Liver (tissue), 9 donors: ENCODE measurements around the gene TMEM116. TPM values are rescaled to one million over a fixed set of nuclear protein-coding genes. Genes with fewer than 3 reads are reported as not detected.

Source experiments
- DNase-seq: peaks from one replicate; pipeline ENCODE4 v3.0.0-alpha.2; 2017; ENCODE audit warnings: low spot score
- H3K27ac ChIP-seq, 2 donors: one replicate each; pipeline ENCODE4 v1.7.0; 2013; ENCODE audit warnings: inconsistent platforms in 2 of 2, low read length in 2 of 2, control low read depth in 1 of 2, low read depth in 1 of 2, mild to moderate bottlenecking in 1 of 2
- H3K27me3 ChIP-seq, 4 donors: one replicate each; pipeline versions ENCODE4 v1.6.1 to v1.7.0; 2013; ENCODE audit warnings: low read length in 3 of 4, inconsistent platforms in 1 of 4, mild to moderate bottlenecking in 1 of 4, moderate library complexity in 1 of 4; ENCODE audit not compliant: control insufficient read depth in 4 of 4, insufficient read depth in 4 of 4
- H3K36me3 ChIP-seq, 4 donors: one replicate each; pipeline versions ENCODE4 v1.6.1 to v1.7.0; 2013; ENCODE audit warnings: low read length in 3 of 4, mild to moderate bottlenecking in 3 of 4, low read depth in 1 of 4, moderate library complexity in 1 of 4; ENCODE audit not compliant: control insufficient read depth in 4 of 4, insufficient read depth in 3 of 4
- H3K4me1 ChIP-seq, 4 donors: one replicate each; pipeline versions ENCODE4 v1.6.1 to v1.7.0; 2013; ENCODE audit warnings: low read length in 3 of 4, mild to moderate bottlenecking in 3 of 4, moderate library complexity in 1 of 4; ENCODE audit not compliant: control insufficient read depth in 4 of 4, insufficient read depth in 4 of 4
- H3K4me3 ChIP-seq, 3 donors: one replicate each; pipeline versions ENCODE4 v1.6.1 to v1.7.0; 2013; ENCODE audit warnings: low read length in 3 of 3, control low read depth in 1 of 3, low read depth in 1 of 3, mild to moderate bottlenecking in 1 of 3
- H3K9ac ChIP-seq, 2 donors: one replicate each; pipeline ENCODE4 v1.7.0; 2013; ENCODE audit warnings: low read length in 2 of 2, mild to moderate bottlenecking in 2 of 2, moderate library complexity in 2 of 2, control low read depth in 1 of 2, low read depth in 1 of 2
- H3K9me3 ChIP-seq, 4 donors: one replicate each; pipeline versions ENCODE4 v1.6.1 to v1.7.0; 2013; ENCODE audit warnings: low read length in 3 of 4; ENCODE audit not compliant: control insufficient read depth in 4 of 4
- EGR1 ChIP-seq, 2 donors: IDR thresholded peaks; 2 replicates each; pipeline ENCODE4 v1.6.1; 2016 to 2018; ENCODE audit warnings: antibody characterized with exemption in 2 of 2, low read depth in 2 of 2
- FOXA1 ChIP-seq: IDR thresholded peaks from 2 replicates; pipeline ENCODE4 v1.6.1; 2016; ENCODE audit warnings: antibody characterized with exemption
- FOXA2 ChIP-seq: IDR thresholded peaks from 2 replicates; pipeline ENCODE4 v1.6.1; 2016; ENCODE audit warnings: antibody characterized with exemption
- GABPA ChIP-seq, 2 donors: IDR thresholded peaks in 1 of 2; conservative IDR thresholded peaks in 1 of 2; 2 replicates each; pipeline ENCODE4 v1.6.1; 2016; ENCODE audit warnings: antibody characterized with exemption in 2 of 2, mild to moderate bottlenecking in 1 of 2, moderate library complexity in 1 of 2
- HNF4A ChIP-seq, 2 donors: conservative IDR thresholded peaks; 2 replicates each; pipeline ENCODE4 v1.6.1; 2016; ENCODE audit warnings: antibody characterized with exemption in 2 of 2, mild to moderate bottlenecking in 2 of 2
- HNF4G ChIP-seq: IDR thresholded peaks from 2 replicates; pipeline ENCODE4 v1.6.1; 2016; ENCODE audit warnings: antibody characterized with exemption
- JUND ChIP-seq, 2 donors: IDR thresholded peaks; 2 replicates each; pipeline ENCODE4 v1.6.1; 2016; ENCODE audit warnings: antibody characterized with exemption in 2 of 2
- MAX ChIP-seq: IDR thresholded peaks from 2 replicates; pipeline ENCODE4 v1.6.1; 2016; ENCODE audit warnings: antibody characterized with exemption
- NR2F2 ChIP-seq: IDR thresholded peaks from 2 replicates; pipeline ENCODE4 v1.6.1; 2016; ENCODE audit warnings: antibody characterized with exemption
- RAD21 ChIP-seq, 2 donors: IDR thresholded peaks; 2 replicates each; pipeline ENCODE4 v1.6.1; 2016; ENCODE audit warnings: antibody characterized with exemption in 2 of 2, mild to moderate bottlenecking in 2 of 2
- RXRA ChIP-seq, 2 donors: IDR thresholded peaks; 2 replicates each; pipeline ENCODE4 v1.6.1; 2017 to 2018; ENCODE audit warnings: antibody characterized with exemption in 2 of 2, mild to moderate bottlenecking in 1 of 2
- SP1 ChIP-seq: IDR thresholded peaks from 2 replicates; pipeline ENCODE4 v1.6.1; 2018; ENCODE audit warnings: antibody characterized with exemption, mild to moderate bottlenecking
- TAF1 ChIP-seq: conservative IDR thresholded peaks from 2 replicates; pipeline ENCODE4 v1.6.1; 2016; ENCODE audit warnings: antibody characterized with exemption, mild to moderate bottlenecking
- YY1 ChIP-seq: IDR thresholded peaks from 2 replicates; pipeline ENCODE4 v1.6.1; 2016; ENCODE audit warnings: antibody characterized with exemption, mild to moderate bottlenecking
- WGBS: extraction: QIAGEN DNeasy Blood & Tissue Kit; methylation state at CpG from one replicate; pipeline ENCODE4 v1.1.7; 2013; 5-methylcytosine and 5-hydroxymethylcytosine counted together
- polyA plus RNA-seq, 2 donors: library from polyadenylated mRNA; stranded (reverse) in 1 of 2; unstranded in 1 of 2; fragments of 200-250 nt in 1 of 2; fragments of >200 nt in 1 of 2; fragmentation: Nextera tagmentation in 1 of 2; extraction: Ambion mirVana in 1 of 2; gene quantifications; one replicate each; pipeline versions ENCODE4 v1.2.1 to v1.2.3, GENCODE V29; 2013 to 2015
- total RNA-seq, 2 donors: library from RNA; depleted of rRNA; stranded (reverse); fragments of >200 nt; gene quantifications; one replicate each; pipeline ENCODE4 v1.2.3, GENCODE V29; 2014
- TF ChIP-seq, protein P1 (sequence below): IDR thresholded peaks from 2 replicates; pipeline ENCODE4 v1.6.1; 2016; ENCODE audit warnings: antibody characterized with exemption, mild to moderate bottlenecking
- TF ChIP-seq, protein P2 (sequence below): IDR thresholded peaks from 2 replicates; pipeline ENCODE4 v1.6.1; 2016; ENCODE audit warnings: antibody characterized with exemption
- TF ChIP-seq, protein P3 (sequence below): IDR thresholded peaks from 2 replicates; pipeline ENCODE4 v1.6.1; 2016; ENCODE audit warnings: antibody characterized with exemption
- TF ChIP-seq, protein P4 (sequence below): fragments of 150-350 bp; IDR thresholded peaks from 2 replicates; pipeline ENCODE4 v1.5.1; 2017; ENCODE audit warnings: improper control_type of control experiment, low read depth, low read length; ENCODE audit not compliant: missing input control
- donor health status: healthy.
- donor health status: healthy.
- donor health status: healthy.
- donor health status: healthy.
- donor health status: healthy.

TMEM116 gene
- total and polyA plus RNA-seq, 4 donors, result 4.9 to 11.6 (median 6.6) TPM

DNA sequence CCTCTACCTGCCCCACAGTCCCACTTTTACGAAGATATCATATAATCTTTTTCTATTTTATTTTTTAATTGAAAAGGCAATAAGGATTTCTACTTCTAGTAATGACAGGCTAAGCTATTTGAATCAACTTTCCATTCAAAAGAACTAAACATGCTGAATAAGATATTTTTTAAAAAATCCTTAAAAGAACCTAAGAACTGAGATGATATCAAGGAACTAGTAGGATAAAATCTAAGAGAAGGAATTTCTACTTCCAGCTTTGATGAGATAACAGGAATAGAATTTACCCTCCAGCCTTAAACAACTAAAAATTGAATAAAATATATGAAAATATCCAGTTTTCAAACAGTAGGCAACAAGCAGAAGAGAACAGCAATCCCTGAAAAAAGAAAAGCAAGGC is 69.0 kb downstream of the TMEM116 start:
- no peaks in the 10 kb centered on the region for H3K4me1 ChIP-seq
- no peaks in the 10 kb centered on the region for H3K36me3 ChIP-seq
- no peaks in the 10 kb centered on the region for H3K9me3 ChIP-seq
- no peak for DNase-seq
- H3K27me3 ChIP-seq, result no peaks in the 10 kb centered on the region
- no peak overlapping the region for H3K4me3 ChIP-seq
- TF ChIP-seq RAD21 (IDR thresholded peaks at IDR 0.05) (no peak), RXRA (IDR thresholded peaks at IDR 0.05) (no peak), EGR1 (IDR thresholded peaks at IDR 0.05; ENCODE audit: low read depth in 2 of 2) (no peak), MAX (no peak), GABPA (IDR thresholded peaks at IDR 0.05 in 1 of 2, conservative IDR thresholded peaks at IDR 0.05 in 1 of 2) (no peak), JUND (IDR thresholded peaks at IDR 0.05) (no peak), SP1 (no peak), YY1 (no peak), HNF4A (conservative IDR thresholded peaks at IDR 0.05) (no peak), NR2F2 (no peak), FOXA2 (no peak), FOXA1 (no peak), HNF4G (no peak), TAF1 (no peak)
- TF ChIP-seq, protein P1, sequence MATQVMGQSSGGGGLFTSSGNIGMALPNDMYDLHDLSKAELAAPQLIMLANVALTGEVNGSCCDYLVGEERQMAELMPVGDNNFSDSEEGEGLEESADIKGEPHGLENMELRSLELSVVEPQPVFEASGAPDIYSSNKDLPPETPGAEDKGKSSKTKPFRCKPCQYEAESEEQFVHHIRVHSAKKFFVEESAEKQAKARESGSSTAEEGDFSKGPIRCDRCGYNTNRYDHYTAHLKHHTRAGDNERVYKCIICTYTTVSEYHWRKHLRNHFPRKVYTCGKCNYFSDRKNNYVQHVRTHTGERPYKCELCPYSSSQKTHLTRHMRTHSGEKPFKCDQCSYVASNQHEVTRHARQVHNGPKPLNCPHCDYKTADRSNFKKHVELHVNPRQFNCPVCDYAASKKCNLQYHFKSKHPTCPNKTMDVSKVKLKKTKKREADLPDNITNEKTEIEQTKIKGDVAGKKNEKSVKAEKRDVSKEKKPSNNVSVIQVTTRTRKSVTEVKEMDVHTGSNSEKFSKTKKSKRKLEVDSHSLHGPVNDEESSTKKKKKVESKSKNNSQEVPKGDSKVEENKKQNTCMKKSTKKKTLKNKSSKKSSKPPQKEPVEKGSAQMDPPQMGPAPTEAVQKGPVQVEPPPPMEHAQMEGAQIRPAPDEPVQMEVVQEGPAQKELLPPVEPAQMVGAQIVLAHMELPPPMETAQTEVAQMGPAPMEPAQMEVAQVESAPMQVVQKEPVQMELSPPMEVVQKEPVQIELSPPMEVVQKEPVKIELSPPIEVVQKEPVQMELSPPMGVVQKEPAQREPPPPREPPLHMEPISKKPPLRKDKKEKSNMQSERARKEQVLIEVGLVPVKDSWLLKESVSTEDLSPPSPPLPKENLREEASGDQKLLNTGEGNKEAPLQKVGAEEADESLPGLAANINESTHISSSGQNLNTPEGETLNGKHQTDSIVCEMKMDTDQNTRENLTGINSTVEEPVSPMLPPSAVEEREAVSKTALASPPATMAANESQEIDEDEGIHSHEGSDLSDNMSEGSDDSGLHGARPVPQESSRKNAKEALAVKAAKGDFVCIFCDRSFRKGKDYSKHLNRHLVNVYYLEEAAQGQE, result no peak
- TF ChIP-seq, protein P2, sequence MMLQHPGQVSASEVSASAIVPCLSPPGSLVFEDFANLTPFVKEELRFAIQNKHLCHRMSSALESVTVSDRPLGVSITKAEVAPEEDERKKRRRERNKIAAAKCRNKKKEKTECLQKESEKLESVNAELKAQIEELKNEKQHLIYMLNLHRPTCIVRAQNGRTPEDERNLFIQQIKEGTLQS, result no peak
- TF ChIP-seq, protein P3, sequence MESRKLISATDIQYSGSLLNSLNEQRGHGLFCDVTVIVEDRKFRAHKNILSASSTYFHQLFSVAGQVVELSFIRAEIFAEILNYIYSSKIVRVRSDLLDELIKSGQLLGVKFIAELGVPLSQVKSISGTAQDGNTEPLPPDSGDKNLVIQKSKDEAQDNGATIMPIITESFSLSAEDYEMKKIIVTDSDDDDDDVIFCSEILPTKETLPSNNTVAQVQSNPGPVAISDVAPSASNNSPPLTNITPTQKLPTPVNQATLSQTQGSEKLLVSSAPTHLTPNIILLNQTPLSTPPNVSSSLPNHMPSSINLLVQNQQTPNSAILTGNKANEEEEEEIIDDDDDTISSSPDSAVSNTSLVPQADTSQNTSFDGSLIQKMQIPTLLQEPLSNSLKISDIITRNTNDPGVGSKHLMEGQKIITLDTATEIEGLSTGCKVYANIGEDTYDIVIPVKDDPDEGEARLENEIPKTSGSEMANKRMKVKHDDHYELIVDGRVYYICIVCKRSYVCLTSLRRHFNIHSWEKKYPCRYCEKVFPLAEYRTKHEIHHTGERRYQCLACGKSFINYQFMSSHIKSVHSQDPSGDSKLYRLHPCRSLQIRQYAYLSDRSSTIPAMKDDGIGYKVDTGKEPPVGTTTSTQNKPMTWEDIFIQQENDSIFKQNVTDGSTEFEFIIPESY, result no peak
- TF ChIP-seq, protein P4, sequence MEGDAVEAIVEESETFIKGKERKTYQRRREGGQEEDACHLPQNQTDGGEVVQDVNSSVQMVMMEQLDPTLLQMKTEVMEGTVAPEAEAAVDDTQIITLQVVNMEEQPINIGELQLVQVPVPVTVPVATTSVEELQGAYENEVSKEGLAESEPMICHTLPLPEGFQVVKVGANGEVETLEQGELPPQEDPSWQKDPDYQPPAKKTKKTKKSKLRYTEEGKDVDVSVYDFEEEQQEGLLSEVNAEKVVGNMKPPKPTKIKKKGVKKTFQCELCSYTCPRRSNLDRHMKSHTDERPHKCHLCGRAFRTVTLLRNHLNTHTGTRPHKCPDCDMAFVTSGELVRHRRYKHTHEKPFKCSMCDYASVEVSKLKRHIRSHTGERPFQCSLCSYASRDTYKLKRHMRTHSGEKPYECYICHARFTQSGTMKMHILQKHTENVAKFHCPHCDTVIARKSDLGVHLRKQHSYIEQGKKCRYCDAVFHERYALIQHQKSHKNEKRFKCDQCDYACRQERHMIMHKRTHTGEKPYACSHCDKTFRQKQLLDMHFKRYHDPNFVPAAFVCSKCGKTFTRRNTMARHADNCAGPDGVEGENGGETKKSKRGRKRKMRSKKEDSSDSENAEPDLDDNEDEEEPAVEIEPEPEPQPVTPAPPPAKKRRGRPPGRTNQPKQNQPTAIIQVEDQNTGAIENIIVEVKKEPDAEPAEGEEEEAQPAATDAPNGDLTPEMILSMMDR, result no peak
- no peak overlapping the region for H3K9ac ChIP-seq
- 95% methylated on average over 1 of the region's 1 CpG for WGBS
- H3K27ac ChIP-seq, result no peak overlapping the region
